ENCODE measurements around the gene PSMA5.
"Not testable (repeated sequence)": the region's sequence is repeated elsewhere in the genome, so short reads cannot be mapped to it uniquely, and the experiment has no call there.

Gene PSMA5

GRCh38 chr1:109426281-109427170 is at the start of gene PSMA5:
PSMA5 (minus strand) TSS chr1:109426448; CDS start chr1:109426330, 118 bp downstream.
- peak; percentile 91 for DNase-seq

DNA sequence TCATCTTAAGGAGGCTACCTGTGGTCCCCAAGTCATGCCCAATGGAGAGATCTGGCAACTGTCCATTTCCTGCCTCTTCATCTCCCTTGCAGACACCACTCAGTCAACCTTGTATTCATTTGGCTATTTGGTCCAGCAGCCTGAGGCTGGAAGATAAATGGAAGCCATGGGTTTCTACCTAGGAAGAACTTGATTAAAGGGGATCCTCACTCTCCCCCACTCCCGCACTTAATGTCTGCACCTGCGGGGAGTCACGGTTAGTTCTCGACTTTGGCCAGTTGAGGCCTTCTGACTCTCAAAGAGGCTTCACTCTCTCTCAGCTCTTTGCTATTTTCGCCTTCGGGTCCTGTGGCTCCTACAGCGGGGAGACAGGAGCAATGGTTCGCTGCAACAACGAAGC is 49.0 kb upstream of the PSMA5 start:
- DNase-seq: no peak

DNA sequence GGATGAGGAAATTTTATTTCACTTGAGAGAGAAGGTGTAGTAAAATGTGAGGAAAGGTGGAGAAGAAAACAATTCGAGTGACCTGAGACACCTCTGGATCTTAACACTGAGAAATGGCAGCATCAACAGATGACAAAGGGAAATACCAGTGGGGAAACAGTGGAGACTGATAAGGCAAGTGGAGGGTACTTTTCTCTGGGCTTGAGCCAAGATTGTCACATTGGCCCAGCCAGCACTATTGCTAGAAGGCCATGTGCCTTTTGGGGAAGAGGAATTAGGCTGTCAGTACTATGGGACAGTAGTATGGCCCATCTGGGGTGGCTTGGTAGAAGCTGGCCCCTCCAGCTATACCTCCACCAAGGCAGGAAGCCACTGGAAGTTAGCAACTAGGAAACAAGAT is 48.4 kb upstream of the PSMA5 start:
- DNase-seq: no peak

DNA sequence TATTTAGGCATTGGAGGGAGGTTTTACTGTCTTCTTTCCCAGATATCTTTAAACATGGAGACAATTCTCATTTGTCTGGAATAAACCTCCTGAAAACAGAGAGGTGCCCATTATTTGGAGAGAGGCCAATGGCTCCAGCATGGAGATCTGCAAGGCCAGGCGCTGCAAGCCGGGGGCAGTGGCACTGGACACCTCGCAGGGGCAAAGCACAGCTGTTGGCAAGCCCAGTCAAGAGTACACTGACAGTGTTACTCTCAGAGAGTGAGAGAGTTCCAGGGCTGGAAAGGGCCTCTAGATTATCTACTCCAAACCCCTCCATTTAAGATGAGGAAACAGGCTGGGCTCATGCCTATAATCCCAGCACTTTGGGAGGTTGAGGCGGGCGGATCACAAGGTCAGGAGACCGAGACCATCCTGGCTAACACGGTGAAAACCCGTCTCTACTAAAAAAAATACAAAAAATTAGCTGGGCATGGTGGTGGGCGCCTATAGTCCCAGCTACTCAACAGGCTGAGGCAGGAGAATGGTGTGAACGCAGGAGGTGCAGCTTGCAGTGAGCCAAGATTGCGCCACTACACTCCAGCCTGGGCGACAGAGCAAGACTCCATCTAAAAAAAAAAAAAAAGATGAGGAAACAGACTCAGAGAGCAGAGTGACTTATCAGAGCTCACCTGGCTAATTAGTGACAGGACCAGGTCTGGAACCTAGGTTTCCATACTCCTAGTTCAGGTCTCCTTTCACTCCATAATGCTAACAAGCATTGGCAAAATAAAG is 47.2 kb upstream of the PSMA5 start:
- not testable (repeated sequence) for DNase-seq

DNA sequence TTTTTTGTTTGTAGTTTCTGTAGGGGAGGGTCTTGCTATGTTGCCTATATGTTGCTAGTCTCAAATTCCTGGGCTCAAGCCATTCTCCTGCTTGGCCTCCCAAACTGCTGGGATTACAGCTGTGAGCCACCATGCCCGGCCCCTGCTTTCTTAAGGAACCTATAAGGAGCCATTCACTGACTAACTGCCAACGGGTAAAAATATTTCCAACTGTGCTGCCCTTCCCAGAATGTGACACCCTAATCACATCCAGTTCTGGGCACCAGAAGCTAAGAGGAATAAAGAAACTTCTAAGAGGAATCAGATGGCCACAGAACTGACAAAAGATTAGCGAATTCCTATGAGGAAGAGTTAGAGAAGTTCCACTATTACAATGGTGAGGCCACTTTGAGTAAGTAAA is 46.5 kb upstream of the PSMA5 start:
- no peak for DNase-seq

DNA sequence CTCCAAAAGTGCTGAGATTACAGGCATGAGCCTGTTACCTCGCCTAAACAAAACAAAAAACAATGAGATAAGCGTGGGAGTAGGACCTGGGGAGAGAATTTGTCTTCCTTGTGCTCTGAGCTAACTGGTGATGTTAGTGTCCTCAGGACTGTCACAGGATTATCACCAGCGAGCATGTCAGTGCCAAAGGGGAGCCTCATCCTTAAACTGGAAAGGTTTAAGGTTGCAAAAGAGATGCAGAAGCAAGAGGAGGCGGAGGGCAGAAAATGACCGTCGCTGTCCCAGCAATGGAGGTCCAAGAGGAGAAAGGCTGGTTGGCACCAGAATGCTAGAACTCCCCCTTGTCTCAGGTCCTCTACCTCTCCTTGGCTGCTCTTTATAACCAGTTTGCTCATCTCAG is 44.0 kb upstream of the PSMA5 start:
- no peak for DNase-seq

DNA sequence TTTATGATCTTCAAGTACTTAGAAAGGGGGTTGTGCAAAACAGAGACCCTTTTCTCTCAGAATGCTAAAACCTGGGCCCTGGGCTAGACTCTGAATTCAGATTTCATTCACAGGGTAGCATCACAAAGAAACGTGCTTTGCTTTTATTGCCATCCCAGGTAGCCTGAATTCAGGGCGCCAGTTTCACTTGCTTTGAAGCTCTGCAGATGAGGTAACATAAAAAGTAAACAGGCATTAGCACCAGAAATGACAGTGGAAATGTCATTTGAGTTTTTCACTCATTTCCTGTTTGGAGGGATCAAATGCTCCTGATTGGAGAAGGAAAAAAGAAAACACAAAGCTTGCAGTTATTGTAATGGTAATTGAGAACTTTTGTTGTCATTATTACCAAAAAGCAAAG is 42.7 kb upstream of the PSMA5 start:
- no peak for DNase-seq

DNA sequence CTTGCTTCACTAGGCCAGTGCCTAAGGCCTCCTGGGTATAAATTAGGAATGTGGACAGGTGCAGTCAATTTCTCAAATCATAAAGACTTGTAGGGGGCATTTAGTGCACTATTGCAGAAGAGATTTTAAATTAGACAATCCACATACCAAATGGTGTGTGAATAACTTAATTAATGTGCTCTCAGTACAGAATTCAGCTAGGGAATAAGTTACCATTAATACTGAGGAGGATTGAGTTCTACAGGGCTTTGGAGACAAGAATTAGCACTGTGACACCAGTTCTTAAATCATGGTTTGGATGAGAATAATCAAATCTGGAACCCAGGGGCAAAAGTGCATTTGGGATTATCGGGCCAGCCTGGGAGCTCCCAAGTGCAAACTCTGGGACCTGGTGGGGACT is 41.8 kb upstream of the PSMA5 start:
- DNase-seq: no peak

- no peak for DNase-seq
These were observed 41.1 kb upstream of the PSMA5 start for GRCh38 chr1:109467301-109467777.

- peak; percentile 37 for DNase-seq
These were observed 40.4 kb upstream of the PSMA5 start, which contains the start of gene SYPL2 for GRCh38 chr1:109466452-109467300. SYPL2 (plus strand) TSS chr1:109466546; CDS start chr1:109466844, 298 bp downstream.

- no peak for DNase-seq
These were observed 39.8 kb upstream of the PSMA5 start for GRCh38 chr1:109466125-109466451.

- DNase-seq: no peak
These were observed 31.6 kb upstream of the PSMA5 start for GRCh38 chr1:109457819-109458218.

- no peak for DNase-seq
These were observed 28.4 kb upstream of the PSMA5 start for GRCh38 chr1:109454497-109455133.

GRCh38 chr1:109447524-109447923 is 21.3 kb upstream of the PSMA5 start:
- DNase-seq: no peak

DNA sequence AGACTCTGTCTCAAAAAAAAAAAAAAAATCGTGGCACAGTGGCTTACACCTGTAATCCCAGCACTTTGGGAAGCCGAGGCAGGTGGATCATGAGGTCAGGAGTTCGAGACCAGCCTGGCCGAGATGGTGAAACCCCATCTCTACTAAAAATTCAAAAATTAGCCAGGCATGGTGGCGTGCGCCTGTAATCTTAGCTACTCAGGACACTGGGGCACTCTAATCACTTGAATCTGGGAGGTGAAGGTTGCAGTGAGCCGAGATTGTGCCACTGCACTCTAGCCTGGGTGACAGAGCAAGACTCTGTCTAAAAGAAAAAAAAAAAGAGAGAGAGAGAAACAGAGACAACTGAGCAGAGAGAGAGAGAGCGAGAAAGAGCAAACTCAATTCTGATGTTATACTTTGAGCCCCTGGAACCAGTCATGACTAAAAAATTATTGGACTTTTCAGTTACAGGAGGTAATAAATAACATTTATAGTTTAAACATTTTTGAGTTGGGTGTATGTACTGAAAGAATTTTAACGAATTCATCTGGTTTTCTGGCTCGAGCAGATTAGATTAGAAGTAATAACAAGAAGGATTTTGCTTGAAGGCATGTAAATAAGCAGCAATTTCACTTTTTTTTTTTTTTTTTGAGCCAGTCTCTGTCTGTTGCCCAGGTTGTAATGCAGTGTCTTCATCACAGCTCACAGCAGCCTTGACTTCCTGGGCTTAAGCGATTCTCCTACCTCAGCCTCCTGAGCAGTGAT is 19.9 kb upstream of the PSMA5 start:
- DNase-seq: not testable (repeated sequence)

- no peak for DNase-seq
These were observed 18.1 kb upstream of the PSMA5 start for GRCh38 chr1:109444346-109444745.

- no peak for DNase-seq
These were observed 17.2 kb upstream of the PSMA5 start for GRCh38 chr1:109443476-109443875.

DNA sequence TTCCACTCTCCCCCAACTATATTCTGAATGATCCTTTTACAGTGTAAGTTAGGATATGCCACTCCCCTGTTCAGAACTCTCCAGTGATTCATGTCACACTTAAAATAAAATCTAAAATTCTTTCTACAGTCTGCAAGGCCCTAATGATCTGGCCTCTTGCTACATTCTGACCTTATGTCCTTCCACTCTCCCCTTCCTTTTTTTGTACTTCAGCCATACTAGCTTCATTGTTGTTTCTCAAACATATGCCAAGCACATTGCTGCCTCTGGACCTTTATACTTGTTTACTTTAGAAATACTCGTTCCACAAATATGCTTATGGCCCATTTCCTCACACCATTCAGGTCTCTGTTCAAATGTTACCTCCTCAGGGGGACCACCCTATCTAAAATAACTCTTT is 14.8 kb upstream of the PSMA5 start:
- DNase-seq: no peak

DNA sequence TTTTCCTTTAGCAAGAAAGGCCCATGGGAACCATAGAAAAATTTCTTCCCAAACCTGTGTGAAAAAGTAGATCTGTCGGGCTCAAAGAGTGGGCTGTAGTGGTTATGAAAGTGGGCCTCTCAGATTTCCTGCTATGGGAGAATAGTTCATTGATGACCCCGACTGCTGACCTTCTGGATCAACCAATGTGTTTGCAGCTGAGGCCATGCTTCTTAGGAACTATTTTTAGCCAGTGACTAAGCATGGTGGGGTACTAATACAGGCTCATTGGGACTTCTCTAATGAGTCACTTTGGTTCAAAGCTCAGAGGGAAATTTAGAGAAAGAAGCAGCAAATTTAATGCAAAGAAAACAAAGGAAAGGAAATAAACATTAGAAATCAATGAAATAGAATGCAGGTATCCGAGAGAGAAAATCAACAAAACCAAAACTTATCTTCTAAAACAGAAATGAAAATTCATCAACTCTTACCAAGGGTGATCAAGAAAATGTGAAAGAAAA is 12.6 kb upstream of the PSMA5 start:
- no peak for DNase-seq

DNA sequence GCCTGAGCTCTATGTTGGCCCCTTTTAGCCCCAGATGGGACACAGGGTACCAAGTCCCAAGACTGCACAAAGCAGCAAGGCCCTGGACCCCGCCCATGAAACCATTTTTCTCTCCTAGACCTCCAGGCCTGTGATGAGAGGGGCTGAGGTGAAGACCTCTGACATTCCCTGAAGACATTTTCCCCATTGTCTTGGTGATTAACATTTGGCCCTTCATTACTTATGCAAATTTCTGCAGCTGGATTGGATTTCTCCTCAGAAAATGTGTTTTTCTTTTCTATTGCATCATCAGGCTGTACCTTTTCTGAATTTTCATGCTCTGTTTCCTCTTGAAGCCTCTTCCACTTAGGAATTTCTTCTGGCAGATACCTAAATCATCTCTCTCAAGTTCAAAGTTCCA is 8.2 kb upstream of the PSMA5 start:
- no peak for DNase-seq

DNA sequence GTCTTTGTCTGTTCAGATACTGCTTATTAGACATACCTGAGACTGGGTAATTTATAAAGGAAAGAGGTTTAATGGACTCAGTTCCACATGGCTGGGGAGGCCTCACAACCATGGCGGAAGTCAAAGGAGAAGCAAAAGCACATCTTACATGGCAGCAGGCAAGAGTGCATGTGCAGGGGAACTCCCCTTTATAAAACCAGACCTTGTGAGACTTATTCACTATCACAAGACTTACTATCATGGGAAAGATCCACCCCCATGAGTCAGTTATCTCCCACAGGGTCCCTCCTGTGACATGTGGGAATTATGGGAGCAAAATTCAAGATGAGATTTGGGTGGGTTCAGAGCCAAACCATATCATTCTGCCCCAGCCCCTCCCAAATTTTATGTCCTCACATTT is 7.1 kb upstream of the PSMA5 start:
- DNase-seq: no peak

DNA sequence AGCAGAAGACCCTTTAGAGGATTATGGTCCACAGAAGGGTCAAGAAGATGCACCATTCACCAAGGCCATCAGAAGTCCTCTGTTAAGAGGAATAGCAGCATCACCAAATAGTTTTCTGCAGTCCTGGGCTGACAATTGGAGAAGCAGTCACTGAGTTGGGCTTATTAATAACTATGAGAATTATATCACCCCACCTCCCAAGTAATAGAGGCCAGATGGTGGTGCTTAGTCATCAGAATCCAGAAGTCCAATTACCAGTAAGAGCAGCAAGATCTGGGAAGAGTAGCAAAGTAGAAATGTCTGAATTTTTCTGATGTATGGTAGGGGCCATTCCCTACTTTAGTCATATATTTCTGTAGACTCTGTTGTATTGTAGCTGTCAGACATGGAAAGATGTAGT is 6.1 kb upstream of the PSMA5 start:
- no peak for DNase-seq

Data from stimulated activated CD4-positive, alpha-beta T cell treated with anti-CD3 and anti-CD28 coated beads, Interleukin-4, amount 100 ng/mL, for 1 hour (primary cell).